Transverse colon (tissue), 4 donors: ENCODE data around the gene AHSG. TPM values are rescaled to one million over a fixed set of nuclear protein-coding genes. Genes with fewer than 3 reads are reported as not detected.

ENCODE experiments used
- DNase-seq: peaks from one replicate; pipeline ENCODE4 v3.0.0-alpha.2; 2019
- H3K27ac ChIP-seq, 4 donors: fragments of 200-600 bp; sonication (generic); 2 replicates each; pipeline ENCODE4 v1.5.1; 2016 to 2018; ENCODE audit warnings: inconsistent platforms in 4 of 4
- H3K27me3 ChIP-seq: fragments of 200-600 bp; sonication (generic); 2 replicates; pipeline ENCODE4 v1.5.1; 2017; ENCODE audit warnings: inconsistent platforms
- H3K36me3 ChIP-seq, 4 donors: fragments of 200-600 bp; sonication (generic); 2 replicates each; pipeline ENCODE4 v1.5.1; 2017 to 2019; ENCODE audit warnings: inconsistent platforms in 4 of 4
- H3K4me1 ChIP-seq, 4 donors: fragments of 200-600 bp; sonication (generic); 2 replicates each; pipeline ENCODE4 v1.5.1; 2017 to 2020; ENCODE audit warnings: inconsistent platforms in 4 of 4
- H3K4me3 ChIP-seq, 4 donors: fragments of 200-600 bp; sonication (generic); 1 replicate in 1 of 4; 2 replicates in 3 of 4; pipeline versions ENCODE4 v1.5.1 to v1.6.1; 2017 to 2019; ENCODE audit warnings: inconsistent platforms in 4 of 4
- H3K9me3 ChIP-seq, 2 donors: fragments of 200-600 bp; sonication (generic); 2 replicates each; pipeline ENCODE4 v1.5.1; 2017 to 2019; ENCODE audit warnings: inconsistent platforms in 2 of 2
- EP300 ChIP-seq: sonication (generic); formaldehyde crosslinking; IDR thresholded peaks from one replicate; pipeline ENCODE4 v1.6.1; 2017; ENCODE audit warnings: antibody characterized with exemption, low read depth
- POLR2A ChIP-seq: fragments of 450-650 bp; IDR thresholded peaks from one replicate; pipeline ENCODE4 v1.6.1; 2016; ENCODE audit warnings: antibody characterized with exemption, mild to moderate bottlenecking, moderate library complexity
- POLR2AphosphoS5 ChIP-seq, 3 donors: sonication (generic); formaldehyde crosslinking; IDR thresholded peaks; one replicate each; pipeline ENCODE4 v1.6.1; 2016; ENCODE audit warnings: antibody characterized with exemption in 3 of 3
- WGBS, 2 donors: methylation state at CpG; one replicate each; pipeline ENCODE4 v1.1.5; 2018; ENCODE audit warnings: low coverage in 1 of 2; 5-methylcytosine and 5-hydroxymethylcytosine counted together
- in situ Hi-C, 4 donors: fragments of 200-750 bp; cut with MboI; loops; one replicate each; pipeline versions ENCODE4 v1.15.0 to v1.15.1; 2017; ENCODE audit warnings: low sequenced_read_pairs in 3 of 4, low pct_ligation_motif_present in 1 of 4, low pct_unique_long_range_greater_than_20kb in 1 of 4
- intact Hi-C: fragments of 100-400 bp; cut with DNase I; formaldehyde crosslinking; loops from one replicate; pipeline ENCODE4 v1.15.1; 2023; ENCODE audit warnings: low total_unique reads
- total RNA-seq, 4 donors: library from RNA; depleted of rRNA; stranded (reverse); fragments of >200 nt; gene quantifications; one replicate each; pipeline ENCODE4 v1.1.0, GENCODE V29; 2016
- TF ChIP-seq, protein P1 (sequence below), 5 experiments: fragments of 200-600 bp in 3 of 5; fragments of 450-650 bp in 2 of 5; sonication (generic) in 3 of 5; IDR thresholded peaks; 1 replicate in 2 of 5; 2 replicates in 3 of 5; pipeline ENCODE4 v1.5.1; 2016 to 2017; ENCODE audit warnings: antibody characterized with exemption in 5 of 5, inconsistent platforms in 3 of 5, mild to moderate bottlenecking in 2 of 5, moderate library complexity in 1 of 5

AHSG gene
- total RNA-seq, 4 donors from 2014 or later, result not detected

DNA sequence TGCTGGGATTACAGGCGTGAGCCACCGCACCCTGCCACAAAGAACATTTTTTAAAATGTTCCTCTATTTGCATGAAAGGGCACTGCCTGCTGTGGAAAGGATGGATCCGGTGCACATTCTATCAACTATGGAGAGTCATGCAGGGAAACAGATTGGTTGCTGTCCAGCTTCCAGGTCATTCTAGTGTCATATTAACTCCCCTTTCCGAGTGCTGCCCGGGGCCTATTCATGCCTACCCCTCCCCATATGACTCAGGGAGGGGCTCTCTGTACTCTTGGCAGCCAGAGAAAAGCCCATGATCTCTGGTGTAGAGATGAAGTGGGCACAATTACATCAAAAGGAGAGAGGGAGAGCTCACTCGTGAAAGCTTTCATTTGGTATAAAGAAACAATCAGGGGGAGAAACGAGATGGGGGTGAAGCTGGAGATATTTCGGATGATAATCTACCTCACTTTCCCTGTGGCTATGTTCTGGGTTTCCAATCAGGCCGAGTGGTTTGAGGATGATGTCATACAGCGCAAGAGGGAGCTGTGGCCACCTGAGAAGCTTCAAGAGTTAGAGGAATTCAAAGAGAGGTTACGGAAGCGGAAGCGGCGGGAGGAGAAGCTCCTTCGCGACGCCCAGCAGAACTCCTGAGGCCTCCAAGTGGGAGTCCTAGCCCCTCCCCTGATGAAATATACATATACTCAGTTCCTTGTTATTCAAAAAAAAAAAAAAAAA lies 16.1 kb upstream of the AHSG start:
- 48 to 72% methylated on average over 5 to 17 of the region's 17 CpGs for WGBS, 2 donors
- TF ChIP-seq POLR2AphosphoS5 (IDR thresholded peaks at IDR 0.05), result no peak
- TF ChIP-seq, protein P1, sequence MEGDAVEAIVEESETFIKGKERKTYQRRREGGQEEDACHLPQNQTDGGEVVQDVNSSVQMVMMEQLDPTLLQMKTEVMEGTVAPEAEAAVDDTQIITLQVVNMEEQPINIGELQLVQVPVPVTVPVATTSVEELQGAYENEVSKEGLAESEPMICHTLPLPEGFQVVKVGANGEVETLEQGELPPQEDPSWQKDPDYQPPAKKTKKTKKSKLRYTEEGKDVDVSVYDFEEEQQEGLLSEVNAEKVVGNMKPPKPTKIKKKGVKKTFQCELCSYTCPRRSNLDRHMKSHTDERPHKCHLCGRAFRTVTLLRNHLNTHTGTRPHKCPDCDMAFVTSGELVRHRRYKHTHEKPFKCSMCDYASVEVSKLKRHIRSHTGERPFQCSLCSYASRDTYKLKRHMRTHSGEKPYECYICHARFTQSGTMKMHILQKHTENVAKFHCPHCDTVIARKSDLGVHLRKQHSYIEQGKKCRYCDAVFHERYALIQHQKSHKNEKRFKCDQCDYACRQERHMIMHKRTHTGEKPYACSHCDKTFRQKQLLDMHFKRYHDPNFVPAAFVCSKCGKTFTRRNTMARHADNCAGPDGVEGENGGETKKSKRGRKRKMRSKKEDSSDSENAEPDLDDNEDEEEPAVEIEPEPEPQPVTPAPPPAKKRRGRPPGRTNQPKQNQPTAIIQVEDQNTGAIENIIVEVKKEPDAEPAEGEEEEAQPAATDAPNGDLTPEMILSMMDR (IDR thresholded peaks at IDR 0.05), result no peak
- TF ChIP-seq POLR2A, result no peak
- TF ChIP-seq EP300, result no peak
- in situ Hi-C loops (no loop called here), intact Hi-C loops (no loop called here)
- Histone ChIP-seq H3K36me3 (no peaks in the 10 kb centered on the region), H3K4me1 (peaks cover 0 to 4% (median 0%) of the 10 kb centered on the region in 4 donors), H3K4me3 (no peak overlapping the region), H3K27ac (no peak overlapping the region), H3K27me3 (no peaks in the 10 kb centered on the region), H3K9me3 (no peaks in the 10 kb centered on the region)
- DNase-seq, result no peak

DNA sequence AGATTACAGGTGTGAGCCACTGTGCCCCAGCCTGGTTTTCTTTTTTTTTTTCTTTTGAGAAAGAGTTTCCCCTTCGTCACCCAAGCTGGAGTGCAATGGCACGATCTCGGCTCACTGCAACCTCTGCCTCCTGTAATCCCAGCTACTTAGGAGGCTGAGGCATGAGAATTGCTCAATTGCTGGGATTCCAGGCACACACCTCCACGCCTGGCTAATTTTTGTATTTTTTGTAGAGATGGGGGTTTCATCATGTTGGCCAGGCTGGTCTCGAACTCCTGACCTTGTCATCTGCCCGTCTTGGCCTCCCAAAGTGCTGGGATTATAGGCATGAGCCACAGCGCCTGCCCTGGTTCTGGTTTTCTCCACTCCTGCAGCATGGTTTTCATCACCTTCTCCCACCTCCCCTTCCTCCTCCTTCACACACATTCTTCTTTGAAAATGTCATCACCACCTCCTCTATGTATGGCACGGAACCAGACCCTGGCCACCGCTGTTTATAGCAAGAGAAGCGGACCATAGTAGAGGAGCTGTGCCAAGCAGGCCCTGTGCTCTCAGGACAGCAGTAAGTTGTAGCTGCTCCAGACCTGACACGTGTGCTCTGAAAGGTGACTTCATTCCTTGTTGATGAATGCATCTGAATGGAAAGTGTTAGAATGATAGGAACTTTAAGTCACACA lies 14.6 kb upstream of the AHSG start:
- 75 to 81% methylated on average over 7 to 11 of the region's 11 CpGs for WGBS, 2 donors
- intact Hi-C loops, result no loop called here
- Histone ChIP-seq H3K4me3 (no peak overlapping the region), H3K36me3 (no peaks in the 10 kb centered on the region), H3K27ac (no peak overlapping the region), H3K9me3 (no peaks in the 10 kb centered on the region), H3K27me3 (no peaks in the 10 kb centered on the region), H3K4me1 (peaks cover 0 to 4% (median 0%) of the 10 kb centered on the region in 4 donors)
- TF ChIP-seq EP300 (no peak), POLR2A (no peak), POLR2AphosphoS5 (IDR thresholded peaks at IDR 0.05) (no peak)
- TF ChIP-seq, protein P1 (IDR thresholded peaks at IDR 0.05), result no peak
- in situ Hi-C loops, result no loop called here
- DNase-seq, result no peak

DNA sequence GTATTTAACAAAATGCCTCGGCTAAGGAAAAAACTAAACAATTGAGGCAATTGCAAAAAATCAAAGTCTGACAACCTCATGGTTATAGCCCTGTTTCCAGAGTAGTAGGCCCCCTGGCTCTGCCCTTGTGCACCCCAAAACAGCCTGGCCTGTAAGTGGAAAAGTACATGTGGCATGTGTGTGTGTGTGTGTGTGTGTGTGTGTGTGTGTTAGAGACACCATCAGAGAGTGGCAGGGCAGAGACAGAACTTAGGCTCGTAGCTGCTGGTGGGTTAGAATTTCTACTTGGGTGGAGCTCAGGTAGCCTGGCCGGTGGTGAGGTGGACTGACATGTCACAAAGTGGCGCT lies 14.1 kb upstream of the AHSG start:
- 67 to 87% methylated on average over 1 to 4 of the region's 4 CpGs for whole genome bisulfite sequencing, 2 donors
- Histone ChIP-seq H3K4me3 (no peak overlapping the region), H3K27me3 (no peaks in the 10 kb centered on the region), H3K9me3 (no peaks in the 10 kb centered on the region), H3K36me3 (no peaks in the 10 kb centered on the region), H3K27ac (no peak overlapping the region), H3K4me1 (peaks cover 0 to 4% (median 0%) of the 10 kb centered on the region in 4 donors)
- in situ Hi-C loops, result no loop called here
- no peak for DNase-seq
- TF ChIP-seq POLR2AphosphoS5 (IDR thresholded peaks at IDR 0.05) (no peak), EP300 (no peak), POLR2A (no peak)
- TF ChIP-seq, protein P1 (IDR thresholded peaks at IDR 0.05), result no peak
- intact Hi-C loops, result no loop called here

DNA sequence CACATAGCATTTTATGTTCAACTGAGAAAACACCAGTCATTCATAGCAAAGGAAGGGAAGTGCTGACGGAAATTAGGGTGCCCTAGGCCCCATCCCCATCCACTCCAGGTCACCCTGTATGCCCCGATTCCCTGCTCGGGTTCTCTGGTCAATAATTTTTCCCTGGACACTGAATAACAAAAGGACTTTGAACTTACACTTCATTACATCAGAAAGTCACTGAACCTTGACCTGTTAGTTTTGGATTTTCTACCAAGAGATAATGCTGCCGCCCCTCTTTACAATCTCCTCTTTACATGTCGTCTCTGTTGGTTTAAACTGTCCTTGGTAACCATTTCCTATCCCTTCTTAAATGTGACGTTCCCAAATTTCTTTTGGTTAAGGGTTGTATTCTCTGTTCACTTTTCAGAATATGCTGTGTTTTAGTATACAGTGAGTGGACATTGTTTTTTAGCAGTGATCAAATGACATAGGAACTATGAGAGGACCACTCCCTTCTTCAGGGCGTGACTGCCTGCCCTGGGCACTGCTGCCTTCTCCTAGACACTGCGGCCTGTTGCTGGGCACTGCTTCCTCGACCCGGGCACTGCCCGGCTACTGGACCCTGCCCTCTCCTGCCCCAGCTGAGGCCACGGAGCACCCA lies 13.6 kb upstream of the AHSG start:
- intact Hi-C loops, result no loop called here
- TF ChIP-seq, protein P1 (IDR thresholded peaks at IDR 0.05), result no peak
- TF ChIP-seq POLR2AphosphoS5 (IDR thresholded peaks at IDR 0.05) (no peak), POLR2A (no peak), EP300 (no peak)
- H3K4me3 ChIP-seq, result no peak overlapping the region
- WGBS, 2 donors, result 52 to 55% methylated on average over 8 to 12 of the region's 12 CpGs
- no peaks in the 10 kb centered on the region for H3K27me3 ChIP-seq
- DNase-seq, result no peak
- peaks cover 0 to 4% (median 0%) of the 10 kb centered on the region in 4 donors for H3K4me1 ChIP-seq
- no peak overlapping the region for H3K27ac ChIP-seq
- H3K36me3 ChIP-seq, result no peaks in the 10 kb centered on the region
- in situ Hi-C loops, result no loop called here
- H3K9me3 ChIP-seq, result no peaks in the 10 kb centered on the region
